ENCODE data around the gene FBXW11.
"Not testable (repeated sequence)": the region's sequence is repeated elsewhere in the genome, so short reads cannot be mapped to it uniquely, and the experiment has no call there.

Gene FBXW11

DNA sequence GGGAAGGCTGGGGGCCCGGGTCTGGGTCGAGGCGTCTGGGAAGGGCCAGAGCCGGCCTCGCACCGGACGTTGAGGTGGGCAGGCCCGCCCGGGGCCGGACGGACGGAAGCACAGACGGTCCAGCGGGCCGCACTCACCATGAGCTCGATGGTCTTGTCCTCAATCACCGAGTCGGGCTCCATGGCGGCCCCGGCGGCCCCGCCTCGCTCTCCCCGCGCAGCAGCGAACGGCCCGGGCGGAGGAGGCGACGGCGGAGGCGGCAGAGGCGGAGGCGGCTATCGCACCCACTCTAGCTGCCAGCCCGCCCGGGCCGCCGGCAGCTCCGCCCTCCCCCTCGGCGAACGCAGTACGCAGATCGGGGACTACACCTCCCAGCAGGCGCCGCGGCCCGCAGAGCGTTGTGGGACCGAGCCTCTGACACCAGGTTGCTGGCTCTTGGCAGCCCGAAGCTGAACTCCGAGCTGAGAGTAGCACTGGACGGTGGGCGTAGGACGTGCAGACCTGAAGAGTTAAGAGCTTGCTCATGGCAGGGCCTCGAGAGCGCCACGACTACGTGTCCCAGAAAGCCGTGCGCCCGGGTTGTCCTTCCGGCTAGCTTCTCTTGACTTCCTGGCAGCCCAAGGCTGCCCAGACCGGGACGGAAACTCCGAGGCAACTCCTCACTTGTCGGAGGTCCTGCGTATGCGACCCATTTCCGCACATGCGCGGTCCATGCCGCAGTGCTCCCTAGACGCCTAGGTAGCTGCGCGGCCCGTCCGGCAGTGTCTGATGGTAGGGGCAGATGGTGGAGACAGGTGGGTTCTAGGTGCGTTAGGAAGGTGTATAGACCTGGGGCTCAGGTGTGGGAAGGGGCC lies at the start of gene FBXW11:
Gene FBXW11 (minus strand): TSS at position 318 of the 854 bp plus-strand sequence. CDS start 136 bp downstream, at position 182.
- DNase-seq (ENCODE audit: low spot score) = peak; percentile 95

DNA sequence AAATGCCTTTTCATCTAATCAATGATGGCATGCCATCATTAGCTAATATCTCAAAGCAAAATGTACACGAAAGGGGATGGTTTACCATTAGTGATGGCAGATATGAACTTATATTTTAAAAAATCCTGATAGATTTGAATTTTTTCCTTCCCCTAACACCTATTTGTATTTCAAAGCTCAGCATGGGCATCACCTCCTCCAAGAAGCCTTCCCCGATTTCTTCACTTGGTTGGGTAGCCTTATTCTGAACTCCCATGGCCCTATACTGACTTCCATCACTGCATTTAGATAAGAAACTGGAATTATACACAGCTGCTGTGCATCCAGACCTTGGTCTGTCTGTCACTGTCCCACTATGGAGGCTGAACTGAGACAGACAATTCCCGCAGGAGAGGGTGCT lies 49.6 kb upstream of the FBXW11 start:
- no peak for DNase-seq (ENCODE audit: low spot score)

DNA sequence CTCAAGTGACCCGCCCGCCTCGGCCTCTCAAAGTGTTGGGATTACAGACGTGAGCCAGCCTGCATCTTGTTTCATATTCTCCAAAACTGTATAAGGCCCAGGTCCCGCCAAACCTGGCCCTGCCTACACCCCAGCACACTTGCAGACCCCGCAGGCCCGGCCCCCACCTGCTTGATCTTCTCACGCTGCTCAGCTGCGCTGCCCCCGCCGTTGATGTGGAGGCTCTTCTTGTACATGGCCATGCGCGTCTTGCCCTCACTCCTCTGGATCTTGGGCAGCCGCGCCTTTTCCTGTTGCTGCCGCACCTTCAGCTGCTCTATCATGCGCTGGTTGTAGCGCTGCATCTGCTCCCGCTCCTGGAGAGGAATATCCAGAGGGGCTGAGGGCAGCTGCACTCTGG lies 49.0 kb upstream of the FBXW11 start:
- no peak for DNase-seq (ENCODE audit: low spot score)

DNA sequence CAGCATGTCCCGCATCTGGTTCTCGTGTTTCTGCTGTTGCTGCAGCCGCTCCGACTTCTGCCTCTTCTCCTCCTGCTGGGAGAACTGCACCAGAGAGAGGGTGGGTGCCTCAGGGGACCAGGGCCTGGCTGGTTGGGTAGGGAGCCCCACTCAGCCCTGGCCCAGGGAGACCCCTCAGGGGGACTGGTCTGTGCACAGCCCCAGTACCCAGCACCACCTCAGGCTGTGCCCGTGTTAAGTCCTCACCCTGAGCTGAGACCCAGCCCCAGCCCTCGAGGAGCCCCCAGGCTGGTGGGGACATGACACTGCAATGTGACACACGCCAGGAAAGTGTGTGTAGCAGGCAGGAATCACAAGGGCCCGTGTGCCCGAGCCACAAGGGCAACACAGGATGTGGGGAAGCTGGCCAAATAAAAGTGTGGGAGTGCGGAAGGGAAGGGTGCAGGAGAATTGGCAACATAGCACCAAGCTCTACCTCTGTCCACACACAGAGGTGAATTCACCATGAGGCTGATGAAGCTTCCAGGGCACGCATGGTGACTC lies 48.2 kb upstream of the FBXW11 start:
- no peak for DNase-seq (ENCODE audit: low spot score)

DNA sequence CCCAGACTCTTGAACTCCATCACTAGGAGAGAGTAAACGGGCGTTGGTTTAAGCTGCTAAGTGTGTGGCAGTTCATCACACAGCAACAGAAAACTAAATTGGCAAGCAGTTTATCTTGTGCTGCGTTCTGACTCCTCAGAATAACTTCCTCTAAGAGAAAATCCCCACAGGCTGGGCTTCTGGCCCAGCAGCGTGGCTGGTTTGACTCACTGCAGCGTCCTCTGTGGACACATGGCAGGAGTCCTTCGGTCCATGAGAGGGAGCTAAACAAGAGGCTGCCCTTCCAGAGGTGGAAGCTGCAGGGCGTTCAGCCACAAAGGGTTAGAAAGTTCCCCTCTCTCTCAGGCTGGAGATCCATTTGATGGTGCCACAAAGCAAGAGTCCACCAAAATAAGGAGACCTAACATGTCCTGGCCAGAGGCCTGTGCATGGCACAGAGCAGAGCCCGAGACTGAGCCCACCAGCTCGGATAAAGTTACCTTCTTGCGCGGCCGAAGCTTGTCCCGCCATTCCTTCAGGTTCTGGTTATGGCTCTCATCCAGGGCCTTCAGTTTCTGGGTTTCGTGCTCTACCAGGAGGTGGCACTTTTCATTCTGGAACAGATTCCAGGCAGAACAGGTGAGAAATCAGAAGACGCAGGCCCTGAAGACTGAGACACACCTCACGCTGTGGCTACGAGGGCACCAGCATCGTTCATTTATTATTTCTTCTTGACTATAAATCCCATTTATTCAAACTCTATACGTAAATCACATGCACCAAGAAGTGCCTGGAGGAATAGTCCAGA lies 46.2 kb upstream of the FBXW11 start:
- DNase-seq (ENCODE audit: low spot score) = no peak

DNA sequence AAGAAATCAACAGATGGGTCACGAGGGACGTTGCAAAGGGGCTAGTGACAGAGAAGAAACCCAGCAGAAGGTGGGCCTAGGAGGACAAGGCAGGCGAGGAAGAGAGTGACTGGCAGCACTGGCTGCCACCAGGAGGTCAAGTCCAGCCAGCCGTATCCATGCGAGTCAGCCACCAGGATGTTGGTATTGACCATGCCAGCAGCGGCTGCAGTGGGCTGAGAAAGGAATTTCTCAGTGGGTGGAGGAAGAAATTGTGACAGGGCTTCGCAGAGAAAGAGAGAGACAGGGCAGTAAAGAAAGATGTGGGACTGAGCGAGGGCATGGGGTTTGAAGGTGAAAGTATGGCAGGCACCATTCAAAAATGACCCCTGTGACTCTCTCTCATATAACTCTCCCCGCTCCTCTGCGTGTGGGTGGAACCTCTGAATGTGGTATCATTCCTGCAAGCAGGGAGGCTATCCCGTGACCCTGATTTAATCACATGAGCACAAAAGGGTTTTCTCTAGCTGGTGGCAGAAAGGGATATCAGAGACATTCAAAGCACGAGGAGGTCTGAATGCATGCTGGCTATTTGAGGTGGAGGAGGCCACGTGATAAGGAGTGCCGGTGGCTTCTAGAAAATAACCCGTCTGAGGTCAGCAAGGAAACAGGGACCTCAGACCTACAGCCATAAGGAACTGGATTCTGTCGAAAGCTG lies 45.4 kb upstream of the FBXW11 start:
- no peak for DNase-seq (ENCODE audit: low spot score)

DNA sequence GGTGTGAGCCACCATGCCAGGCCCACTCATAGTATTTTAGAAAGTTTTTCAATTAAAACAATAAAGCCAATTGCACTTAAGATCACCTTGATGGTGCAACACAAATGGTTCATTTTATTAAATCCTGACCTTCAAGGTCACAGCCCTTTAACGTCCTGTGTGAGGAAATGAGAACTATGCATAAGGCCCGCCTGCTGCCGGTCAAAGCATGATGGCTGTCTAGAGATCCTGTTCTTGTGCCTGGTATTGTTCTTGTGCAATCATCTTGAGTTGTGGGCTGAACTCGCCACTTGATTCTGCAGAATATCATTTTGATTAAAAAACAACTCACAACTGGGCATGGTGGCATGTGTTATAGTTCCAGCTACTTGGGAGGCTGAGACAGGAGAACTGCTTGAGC lies 43.6 kb upstream of the FBXW11 start:
- no peak for DNase-seq (ENCODE audit: low spot score)

DNA sequence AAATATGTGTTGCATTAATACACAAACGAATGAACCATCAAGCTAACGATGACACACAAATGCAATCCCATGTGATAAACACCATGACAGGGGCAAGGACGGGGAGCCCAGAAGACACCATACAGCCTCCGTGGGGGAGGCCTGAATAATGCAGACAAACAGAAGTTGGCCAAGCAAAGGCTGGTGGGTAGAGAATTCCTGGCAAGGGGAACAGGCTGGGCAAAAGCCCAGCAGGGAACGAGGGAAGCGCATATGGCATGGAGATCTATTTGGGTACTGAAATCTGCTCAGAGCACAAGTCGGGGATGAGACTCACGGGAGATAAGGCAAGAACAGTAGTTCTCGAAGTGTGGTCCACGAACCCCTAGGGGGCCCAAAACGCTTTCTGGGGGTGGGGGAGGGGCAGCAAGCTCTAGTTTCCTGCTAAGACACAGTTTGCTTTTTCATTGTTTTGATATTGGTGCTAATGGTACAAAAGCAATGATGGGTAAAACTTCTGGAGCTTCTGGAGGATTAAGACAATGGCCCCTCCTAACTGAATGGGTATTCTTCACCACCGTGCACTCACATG lies 42.9 kb upstream of the FBXW11 start:
- no peak for DNase-seq (ENCODE audit: low spot score)

DNA sequence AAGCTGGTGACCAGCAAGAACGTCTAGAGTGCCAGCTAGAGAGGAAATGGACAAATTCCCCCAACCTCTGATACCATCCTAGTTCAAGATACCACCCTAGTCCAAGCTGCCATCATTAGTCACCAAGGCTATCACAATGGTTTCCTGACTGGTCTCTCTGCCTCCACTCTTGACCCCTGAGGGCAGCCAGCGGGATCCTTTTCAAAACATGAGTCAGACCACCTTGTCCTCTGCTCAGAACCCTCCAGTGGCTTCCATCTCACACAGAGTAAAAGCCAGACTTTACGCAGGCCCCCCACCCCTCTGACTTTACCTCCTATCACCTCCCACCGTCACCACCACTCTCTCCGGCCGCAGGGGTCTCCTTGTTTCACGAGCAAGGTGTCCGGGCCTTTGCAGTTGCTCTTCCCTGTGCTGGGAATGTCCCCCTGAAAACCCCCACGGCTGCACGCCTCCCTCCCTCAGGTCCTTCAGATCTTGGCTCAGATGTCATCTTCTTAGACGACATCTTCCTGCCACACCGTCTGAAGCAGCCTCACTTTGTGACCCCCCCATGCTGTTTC lies 42.2 kb upstream of the FBXW11 start:
- no peak for DNase-seq (ENCODE audit: low spot score)

DNA sequence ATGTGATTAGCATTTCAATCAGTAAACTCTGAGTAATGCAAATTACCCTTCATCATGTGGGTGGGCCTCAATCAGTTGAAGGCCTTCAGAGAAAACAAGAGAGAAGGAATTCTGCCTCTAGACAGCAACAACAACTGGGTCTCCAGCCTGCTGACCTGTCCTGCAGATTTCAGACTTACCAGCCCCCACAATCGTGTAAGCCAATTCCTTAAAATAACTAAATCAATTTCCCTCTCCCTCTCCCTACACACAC lies 41.7 kb upstream of the FBXW11 start:
- DNase-seq (ENCODE audit: low spot score) = no peak

DNA sequence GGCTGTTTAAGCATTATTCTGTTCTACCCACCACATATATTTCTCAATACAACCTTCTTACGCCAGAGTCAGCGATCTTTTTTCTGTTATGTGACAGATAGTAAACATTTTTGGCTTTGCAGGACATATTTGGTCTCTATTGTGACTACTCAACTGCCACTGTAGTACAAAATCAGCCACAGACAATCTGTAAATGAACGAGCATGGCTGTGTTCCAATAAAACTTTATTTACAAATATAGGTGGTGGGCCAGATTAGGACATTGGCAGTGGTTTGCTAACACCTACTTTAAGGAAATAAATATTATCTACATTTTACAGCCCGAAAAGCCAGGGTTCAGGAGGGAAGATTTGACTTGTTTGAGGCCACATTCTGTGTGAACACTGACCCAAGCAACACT lies 40.2 kb upstream of the FBXW11 start:
- DNase-seq (ENCODE audit: low spot score) = no peak

DNA sequence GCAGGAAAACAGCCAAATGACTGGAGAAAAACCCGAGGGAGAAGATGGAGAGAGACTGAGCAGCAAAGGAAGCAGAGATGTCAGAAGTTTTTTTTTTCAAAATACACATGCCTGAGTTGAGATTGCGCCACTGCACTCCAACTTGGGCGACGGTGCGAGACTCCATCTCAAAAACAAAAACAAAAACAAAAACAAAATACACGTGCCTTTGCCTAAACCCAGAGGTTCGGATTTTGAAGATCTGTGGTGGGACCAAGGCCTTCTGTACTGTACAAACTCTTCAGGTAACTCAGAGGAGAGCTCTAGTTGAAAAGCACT lies 38.8 kb upstream of the FBXW11 start:
- DNase-seq (ENCODE audit: low spot score) = no peak

DNA sequence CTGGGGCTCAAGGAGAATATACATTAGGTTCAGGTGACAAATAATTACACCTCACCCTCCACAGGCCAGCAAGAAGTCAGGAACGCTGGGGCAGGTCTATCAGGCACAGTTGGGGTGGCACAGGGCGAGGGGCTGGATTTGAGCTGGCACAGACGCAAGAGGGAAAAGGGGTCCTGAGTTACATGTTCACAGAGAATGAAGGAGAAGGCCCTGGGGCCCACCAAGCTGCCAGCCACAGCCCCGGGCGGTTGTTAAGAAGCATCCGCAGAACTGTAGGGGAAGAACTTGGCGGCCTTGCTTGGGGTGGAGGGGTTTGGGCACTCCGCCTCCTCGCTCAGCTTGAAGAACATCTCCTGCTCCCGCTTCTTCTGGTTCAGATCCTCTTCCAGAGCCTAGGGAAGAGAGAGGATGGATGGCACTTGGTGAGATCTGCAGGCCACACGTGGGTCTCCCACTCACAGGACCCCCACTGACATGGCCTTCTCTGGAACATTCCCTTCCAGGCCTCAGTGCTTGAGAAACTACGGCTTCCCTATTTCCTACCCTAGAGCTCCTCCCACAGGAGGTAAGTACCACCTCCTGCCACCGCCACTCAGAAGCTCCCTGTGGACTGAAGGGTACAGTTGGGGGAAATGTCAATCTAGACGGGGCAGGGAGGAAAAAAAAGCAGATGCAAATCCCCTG lies 38.3 kb upstream of the FBXW11 start:
- DNase-seq (ENCODE audit: low spot score) = no peak

DNA sequence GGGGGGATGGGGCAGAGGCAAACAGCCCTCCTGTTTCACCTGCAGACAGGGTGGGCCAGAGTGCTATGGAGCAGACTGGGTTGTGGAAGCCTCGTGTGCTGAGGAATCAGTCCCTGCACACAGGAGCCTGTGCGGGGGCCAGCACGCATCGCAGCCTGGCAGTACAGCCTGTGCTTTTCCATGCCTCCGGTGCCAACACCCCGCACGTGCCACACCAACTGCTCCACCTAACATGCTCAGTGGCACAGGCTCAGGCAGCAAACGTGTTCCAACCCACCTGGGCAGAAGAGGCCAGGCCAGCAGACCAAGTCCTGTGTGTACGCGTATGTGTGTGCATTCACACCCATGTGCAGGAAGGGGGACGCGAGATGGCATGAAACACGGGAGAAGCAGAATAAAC lies 37.4 kb upstream of the FBXW11 start:
- no peak for DNase-seq (ENCODE audit: low spot score)

DNA sequence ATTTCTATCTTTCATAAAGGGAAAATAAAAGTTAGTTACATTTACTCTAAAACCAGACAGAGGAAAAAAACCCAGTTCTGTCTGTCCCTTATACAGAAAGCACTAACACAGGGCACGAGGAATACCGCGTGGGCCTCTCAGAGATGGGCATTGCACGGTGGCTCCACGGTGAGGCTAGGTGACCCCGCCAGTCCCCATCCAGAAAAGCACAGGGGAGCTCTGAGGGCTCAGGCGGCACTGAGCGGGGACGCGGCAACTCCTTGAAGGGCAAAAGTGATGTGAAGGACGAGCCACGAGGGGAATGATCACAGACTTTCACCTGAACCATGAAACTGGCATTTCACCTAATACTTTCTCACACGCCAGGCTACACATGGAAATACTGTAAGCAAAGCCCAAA lies 35.7 kb upstream of the FBXW11 start:
- no peak for DNase-seq (ENCODE audit: low spot score)

DNA sequence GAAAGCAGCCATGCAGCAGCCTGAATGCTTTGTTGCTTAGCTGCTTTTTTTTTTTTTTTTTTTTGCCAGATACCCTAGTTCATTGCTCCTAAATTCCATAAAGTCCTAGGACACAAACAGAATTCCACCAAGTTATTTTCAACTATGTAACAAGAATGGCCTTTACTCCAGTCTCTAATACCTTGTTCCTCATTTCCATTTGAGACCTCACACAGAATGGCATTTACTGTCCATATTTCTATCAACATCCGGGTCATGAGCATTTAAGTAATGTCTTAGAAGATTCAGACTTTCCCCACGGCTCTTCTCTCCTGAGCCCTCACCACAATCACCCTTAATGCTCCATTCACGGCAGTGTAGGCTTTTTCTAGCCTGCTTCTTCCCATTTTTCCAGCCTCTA lies 31.7 kb upstream of the FBXW11 start:
- DNase-seq (ENCODE audit: low spot score) = no peak

DNA sequence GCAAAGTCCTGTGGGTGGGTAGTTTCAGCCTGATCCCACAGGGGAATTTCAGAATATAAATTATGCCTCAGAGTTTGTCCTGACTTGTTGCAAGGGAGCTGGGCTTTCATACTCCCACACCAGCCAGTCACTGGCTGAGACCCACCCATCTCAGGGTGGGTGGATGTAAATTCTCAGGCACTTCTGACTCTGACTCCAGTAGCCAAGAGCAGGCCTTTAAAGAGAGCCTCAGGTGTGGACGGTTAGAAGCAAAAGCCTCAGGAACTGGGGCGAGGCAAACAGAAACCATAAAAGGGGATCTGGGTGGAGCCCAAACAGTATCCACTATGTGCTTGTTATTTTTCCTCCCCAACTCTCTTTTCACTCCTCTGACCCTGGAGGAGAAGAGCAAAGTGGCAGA lies 28.6 kb upstream of the FBXW11 start:
- no peak for DNase-seq (ENCODE audit: low spot score)

DNA sequence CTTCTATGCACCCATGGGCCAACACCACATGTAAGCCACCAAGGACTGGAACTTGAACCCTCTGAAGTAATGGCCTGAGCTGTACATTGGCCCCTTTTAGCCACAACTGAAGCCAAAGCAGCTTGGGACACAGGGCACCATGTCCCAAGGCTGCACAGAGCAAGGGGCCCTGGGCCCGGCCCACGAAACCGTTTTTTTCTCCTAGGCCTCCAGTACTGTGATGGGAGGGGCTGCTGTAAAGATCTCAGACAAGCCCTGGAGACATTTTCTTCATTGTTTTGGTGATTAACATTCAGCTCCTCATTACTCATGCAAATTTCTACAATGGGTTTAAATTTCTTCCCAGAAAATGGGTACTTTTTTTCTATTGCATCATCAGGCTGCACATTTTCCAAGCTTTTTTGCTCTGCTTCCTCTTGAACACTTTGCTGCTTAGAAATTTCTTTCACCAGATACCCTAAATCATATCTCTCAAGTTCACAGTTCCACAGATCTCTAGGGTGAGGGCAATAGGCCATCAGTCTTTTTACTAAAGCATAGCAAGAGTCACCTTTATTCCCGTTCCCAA lies 25.5 kb upstream of the FBXW11 start:
- no peak for DNase-seq (ENCODE audit: low spot score)

DNA sequence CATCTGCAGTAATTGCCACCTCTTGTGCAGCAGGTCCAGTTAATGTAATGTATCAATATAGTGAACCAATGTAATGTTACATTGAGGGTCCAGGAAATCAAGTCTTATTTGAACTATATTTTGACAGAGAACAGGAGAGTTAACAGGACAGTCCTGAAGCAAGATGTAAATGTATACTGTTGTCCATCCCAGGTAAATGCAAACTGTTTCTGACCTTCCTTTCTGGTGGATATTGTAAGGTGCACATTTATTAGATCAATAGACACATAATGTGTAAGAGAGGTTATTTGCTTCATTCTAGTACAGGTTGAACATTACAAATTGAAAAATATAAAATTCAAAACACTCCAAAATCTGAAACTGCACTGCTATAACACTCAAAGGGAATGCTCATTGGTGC lies 23.4 kb upstream of the FBXW11 start:
- no peak for DNase-seq (ENCODE audit: low spot score)

DNA sequence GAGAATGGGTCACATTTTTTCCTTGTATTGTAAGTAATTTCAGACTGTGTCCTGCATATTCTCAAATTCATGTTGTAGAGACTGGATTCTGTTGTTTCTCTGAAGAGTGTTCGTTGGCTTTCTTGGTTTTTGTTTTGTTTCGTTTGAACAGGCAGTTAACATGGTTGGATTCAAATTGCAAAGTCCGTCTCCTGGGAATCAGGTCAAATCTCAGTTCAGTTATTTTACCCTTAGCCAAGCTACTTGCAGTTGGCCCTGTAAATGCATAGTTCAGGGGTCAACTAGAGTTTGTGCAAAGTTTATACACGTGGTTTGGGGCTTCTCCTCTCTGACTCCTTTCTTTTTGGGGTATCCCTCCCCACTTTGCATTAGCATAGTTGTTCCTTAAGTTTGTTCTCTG lies 21.7 kb upstream of the FBXW11 start:
- DNase-seq (ENCODE audit: low spot score) = no peak

DNA sequence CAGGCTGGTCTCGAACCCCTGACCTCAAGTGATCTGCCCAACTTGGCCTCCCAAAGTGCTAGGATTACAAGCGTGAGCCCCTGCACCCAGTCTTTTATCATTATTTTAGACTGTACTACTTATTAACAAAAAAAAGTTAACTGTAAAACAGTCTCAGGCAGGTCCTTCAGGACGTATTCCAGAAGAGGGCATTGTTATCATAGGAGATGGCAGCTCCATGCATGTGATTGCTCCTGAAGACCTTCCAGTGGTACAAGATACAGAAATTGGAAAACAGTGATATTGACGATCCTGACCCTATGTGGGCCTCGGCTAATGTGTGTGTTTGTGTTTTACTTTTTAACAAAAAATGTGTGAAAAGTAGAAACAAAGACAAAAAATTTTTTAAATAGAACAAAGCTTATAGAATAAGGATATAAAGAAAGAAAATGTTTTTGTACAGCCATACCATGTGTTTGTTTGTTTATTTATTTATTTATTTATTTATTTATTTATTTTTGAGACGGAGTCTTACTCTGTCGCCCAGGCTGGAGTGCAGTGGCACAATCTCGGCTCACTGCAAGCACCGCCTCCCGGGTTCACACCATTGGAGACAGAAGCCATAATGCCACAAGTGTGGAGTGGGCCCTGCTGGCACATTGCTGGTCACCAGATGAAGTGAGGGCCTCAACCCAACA lies 13.8 kb upstream of the FBXW11 start:
- not testable (repeated sequence) for DNase-seq (ENCODE audit: low spot score)
